ENCODE measurements around the gene IL33. TPM values are rescaled to one million over a fixed set of nuclear protein-coding genes. Genes with fewer than 3 reads are reported as not detected.

IL33 gene
- total RNA-seq, 1 donor from 2014 or later, result 5.4 TPM

- no peaks in the 10 kb centered on the region for H3K27me3 Mint-ChIP-seq (ENCODE audit: low read depth)
- H3K4me1 Mint-ChIP-seq, result no peaks in the 10 kb centered on the region
- peaks cover 8% of the 10 kb centered on the region for H3K9me3 Mint-ChIP-seq
- no peak overlapping the region for H3K4me3 Mint-ChIP-seq
- H3K36me3 Mint-ChIP-seq, result no peaks in the 10 kb centered on the region
- TF ChIP-seq CTCF (IDR thresholded peaks at IDR 0.05; ENCODE audit: unreplicated experiment), result no peak
- no peak for DNase-seq (ENCODE audit: low spot score in 2 of 2, unreplicated experiment in 2 of 2)
- H3K27ac Mint-ChIP-seq, result no peak overlapping the region
Observed at GRCh38 chr9:6247266-6247665, 31.7 kb downstream of the IL33 start.

- Mint-ChIP-seq H3K4me3 (no peak overlapping the region), H3K9me3 (peaks cover 11% of the 10 kb centered on the region), H3K27ac (no peak overlapping the region), H3K27me3 (ENCODE audit: low read depth) (peaks cover 7% of the 10 kb centered on the region), H3K4me1 (peaks cover 1% of the 10 kb centered on the region), H3K36me3 (no peaks in the 10 kb centered on the region)
- TF ChIP-seq CTCF (IDR thresholded peaks at IDR 0.05; ENCODE audit: unreplicated experiment), result no peak
- no peak for DNase-seq (ENCODE audit: low spot score in 2 of 2, unreplicated experiment in 2 of 2)
Observed at GRCh38 chr9:6268826-6269397, 53.3 kb downstream of the IL33 start.

GRCh38 chr9:6270896-6271295 lies 55.3 kb downstream of the IL33 start:
- H3K27ac Mint-ChIP-seq, result no peak overlapping the region
- H3K9me3 Mint-ChIP-seq, result peaks cover 4% of the 10 kb centered on the region
- peaks cover 7% of the 10 kb centered on the region for H3K27me3 Mint-ChIP-seq (ENCODE audit: low read depth)
- TF ChIP-seq CTCF (IDR thresholded peaks at IDR 0.05; ENCODE audit: unreplicated experiment), result no peak
- peaks cover 1% of the 10 kb centered on the region for H3K4me1 Mint-ChIP-seq
- no peak overlapping the region for H3K4me3 Mint-ChIP-seq
- DNase-seq (ENCODE audit: low spot score in 2 of 2, unreplicated experiment in 2 of 2), result no peak
- H3K36me3 Mint-ChIP-seq, result no peaks in the 10 kb centered on the region

- H3K9me3 Mint-ChIP-seq, result no peaks in the 10 kb centered on the region
- TF ChIP-seq CTCF (IDR thresholded peaks at IDR 0.05; ENCODE audit: unreplicated experiment), result no peak
- peaks cover 7% of the 10 kb centered on the region for H3K27me3 Mint-ChIP-seq (ENCODE audit: low read depth)
- no peak for DNase-seq (ENCODE audit: low spot score in 2 of 2, unreplicated experiment in 2 of 2)
- H3K27ac Mint-ChIP-seq, result no peak overlapping the region
- no peak overlapping the region for H3K4me3 Mint-ChIP-seq
- peaks cover 1% of the 10 kb centered on the region for H3K4me1 Mint-ChIP-seq
- H3K36me3 Mint-ChIP-seq, result no peaks in the 10 kb centered on the region
Observed at GRCh38 chr9:6271508-6272228, 56.1 kb downstream of the IL33 start.

- Mint-ChIP-seq H3K27me3 (ENCODE audit: low read depth) (peaks cover 7% of the 10 kb centered on the region), H3K27ac (no peak overlapping the region), H3K36me3 (no peaks in the 10 kb centered on the region), H3K4me3 (no peak overlapping the region), H3K4me1 (peaks cover 1% of the 10 kb centered on the region), H3K9me3 (no peaks in the 10 kb centered on the region)
- no peak for DNase-seq (ENCODE audit: low spot score in 2 of 2, unreplicated experiment in 2 of 2)
- TF ChIP-seq CTCF (IDR thresholded peaks at IDR 0.05; ENCODE audit: unreplicated experiment), result no peak
Observed at GRCh38 chr9:6272229-6272598, 56.6 kb downstream of the IL33 start.
